ENCODE data around the gene DGKI. TPM values are rescaled to one million over a fixed set of nuclear protein-coding genes. Genes with fewer than 3 reads are reported as not detected.

DGKI gene
- total and polyA plus RNA-seq, 2 of the 13 experiments (the other 11 are each of a cell fraction or from before 2014, with no cell fraction given), result 0.09 to 0.17 TPM

DNA sequence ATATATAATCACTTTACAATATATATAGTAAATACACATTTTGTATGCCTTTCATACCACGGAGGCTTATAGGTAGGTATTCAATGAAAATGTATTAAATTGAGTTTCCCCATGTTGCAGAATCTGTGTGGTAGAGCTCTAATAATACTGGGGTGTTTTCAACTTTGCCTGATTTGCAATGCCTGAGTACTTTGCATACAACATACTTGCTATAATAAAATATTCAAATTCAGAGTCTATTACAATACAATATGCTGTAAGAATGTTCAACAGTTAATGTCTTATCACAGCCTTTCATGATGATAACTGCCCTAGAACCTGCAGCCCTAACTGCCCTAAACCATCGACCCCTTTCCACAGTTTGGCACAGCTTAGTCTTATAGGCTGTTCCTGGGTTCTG, 114.6 kb downstream of the DGKI start (continued):
- no peak for TF ChIP-seq LCORL (IDR thresholded peaks at IDR 0.05)
- no peak for TF ChIP-seq LCORL (CRISPR knock-in tag; IDR thresholded peaks at IDR 0.05)
- no peak for TF ChIP-seq AHR (CRISPR knock-in tag; IDR thresholded peaks at IDR 0.05)
- no peak for TF ChIP-seq ZNF746 (CRISPR knock-in tag; IDR thresholded peaks at IDR 0.05)
- TF ChIP-seq, protein P1, sequence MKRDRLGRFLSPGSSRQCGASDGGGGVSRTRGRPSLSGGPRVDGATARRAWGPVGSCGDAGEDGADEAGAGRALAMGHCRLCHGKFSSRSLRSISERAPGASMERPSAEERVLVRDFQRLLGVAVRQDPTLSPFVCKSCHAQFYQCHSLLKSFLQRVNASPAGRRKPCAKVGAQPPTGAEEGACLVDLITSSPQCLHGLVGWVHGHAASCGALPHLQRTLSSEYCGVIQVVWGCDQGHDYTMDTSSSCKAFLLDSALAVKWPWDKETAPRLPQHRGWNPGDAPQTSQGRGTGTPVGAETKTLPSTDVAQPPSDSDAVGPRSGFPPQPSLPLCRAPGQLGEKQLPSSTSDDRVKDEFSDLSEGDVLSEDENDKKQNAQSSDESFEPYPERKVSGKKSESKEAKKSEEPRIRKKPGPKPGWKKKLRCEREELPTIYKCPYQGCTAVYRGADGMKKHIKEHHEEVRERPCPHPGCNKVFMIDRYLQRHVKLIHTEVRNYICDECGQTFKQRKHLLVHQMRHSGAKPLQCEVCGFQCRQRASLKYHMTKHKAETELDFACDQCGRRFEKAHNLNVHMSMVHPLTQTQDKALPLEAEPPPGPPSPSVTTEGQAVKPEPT (CRISPR knock-in tag; IDR thresholded peaks at IDR 0.05; ENCODE audit: low read depth), result no peak
- TF ChIP-seq, protein P2, sequence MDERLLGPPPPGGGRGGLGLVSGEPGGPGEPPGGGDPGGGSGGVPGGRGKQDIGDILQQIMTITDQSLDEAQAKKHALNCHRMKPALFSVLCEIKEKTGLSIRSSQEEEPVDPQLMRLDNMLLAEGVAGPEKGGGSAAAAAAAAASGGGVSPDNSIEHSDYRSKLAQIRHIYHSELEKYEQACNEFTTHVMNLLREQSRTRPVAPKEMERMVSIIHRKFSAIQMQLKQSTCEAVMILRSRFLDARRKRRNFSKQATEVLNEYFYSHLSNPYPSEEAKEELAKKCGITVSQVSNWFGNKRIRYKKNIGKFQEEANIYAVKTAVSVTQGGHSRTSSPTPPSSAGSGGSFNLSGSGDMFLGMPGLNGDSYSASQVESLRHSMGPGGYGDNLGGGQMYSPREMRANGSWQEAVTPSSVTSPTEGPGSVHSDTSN (CRISPR knock-in tag; IDR thresholded peaks at IDR 0.05), result no peak
- no peak for TF ChIP-seq FOSL1 (CRISPR knock-in tag; IDR thresholded peaks at IDR 0.05; ENCODE audit: borderline replicate concordance)
- TF ChIP-seq YEATS2 (CRISPR knock-in tag; IDR thresholded peaks at IDR 0.05; ENCODE audit: borderline replicate concordance), result no peak

DNA sequence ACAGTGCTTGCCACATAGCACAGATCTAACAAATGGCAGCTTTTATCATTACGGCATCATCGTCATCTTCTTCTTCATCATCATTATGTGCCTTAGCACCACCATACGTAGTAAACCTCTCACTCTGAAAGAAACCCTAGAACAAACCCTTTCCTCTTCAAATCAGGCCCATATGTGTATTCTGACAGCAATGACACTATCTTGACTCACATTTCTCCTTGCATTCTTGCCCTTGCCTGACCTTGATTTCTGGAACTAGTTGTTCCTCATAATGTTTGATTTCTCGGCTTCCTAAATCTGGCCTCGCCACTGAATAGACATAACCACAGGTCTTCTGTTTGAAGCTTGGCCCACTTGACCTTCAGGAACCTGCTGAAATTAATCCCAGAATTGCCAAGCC, 115.3 kb downstream of the DGKI start:
- ChIA-PET CTCF (ENCODE audit: low intra/inter-chr PET ratio, low total read pairs) (no interaction called here), POLR2A (no interaction called here)
- intact Hi-C loops (cut with micrococcal nuclease; ENCODE audit: unreplicated experiment) (no loop called here), in situ Hi-C loops (cut with HindIII; ENCODE audit: extremely low pct_ligation_motif_present, low pct_unique_long_range_greater_than_20kb) (no loop called here)
- Histone ChIP-seq H3K36me3 (replicated peaks in 1 of 2; ENCODE audit: control insufficient read depth in 1 of 2, insufficient read depth in 2 of 2, low read length in 2 of 2) (no peaks in the 10 kb centered on the region), H3K79me2 (ENCODE audit: insufficient read depth, low read length) (no peaks in the 10 kb centered on the region), H3K4me3 (replicated peaks in 1 of 3; ENCODE audit: insufficient read depth in 1 of 3, low read depth in 2 of 3, low read length in 3 of 3) (no peak overlapping the region), H3K4me1 (ENCODE audit: insufficient read depth, low read length) (no peaks in the 10 kb centered on the region), H3K27me3 (ENCODE audit: control insufficient read depth in 1 of 2, insufficient read depth in 2 of 2, low read length in 2 of 2) (peaks cover 1 to 31% of the 10 kb centered on the region in 2 experiments; a peak in 4 of 5 replicates), H2AFZ (ENCODE audit: low read length) (no peak overlapping the region), H3K9me3 (ENCODE audit: low read length) (no peaks in the 10 kb centered on the region), H3K27ac (ENCODE audit: extremely low read length, insufficient read depth, low read length) (no peak overlapping the region), H3K4me2 (ENCODE audit: low read depth, low read length) (no peak overlapping the region), H4K20me1 (ENCODE audit: insufficient read depth, low read length) (no peaks in the 10 kb centered on the region), H3K9ac (ENCODE audit: insufficient read depth, low read depth, low read length) (no peak overlapping the region)
- ATAC-seq (no peak), DNase-seq (ENCODE audit: low spot score) (no peak), FAIRE-seq (no peak)
- TF ChIP-seq, protein P3, sequence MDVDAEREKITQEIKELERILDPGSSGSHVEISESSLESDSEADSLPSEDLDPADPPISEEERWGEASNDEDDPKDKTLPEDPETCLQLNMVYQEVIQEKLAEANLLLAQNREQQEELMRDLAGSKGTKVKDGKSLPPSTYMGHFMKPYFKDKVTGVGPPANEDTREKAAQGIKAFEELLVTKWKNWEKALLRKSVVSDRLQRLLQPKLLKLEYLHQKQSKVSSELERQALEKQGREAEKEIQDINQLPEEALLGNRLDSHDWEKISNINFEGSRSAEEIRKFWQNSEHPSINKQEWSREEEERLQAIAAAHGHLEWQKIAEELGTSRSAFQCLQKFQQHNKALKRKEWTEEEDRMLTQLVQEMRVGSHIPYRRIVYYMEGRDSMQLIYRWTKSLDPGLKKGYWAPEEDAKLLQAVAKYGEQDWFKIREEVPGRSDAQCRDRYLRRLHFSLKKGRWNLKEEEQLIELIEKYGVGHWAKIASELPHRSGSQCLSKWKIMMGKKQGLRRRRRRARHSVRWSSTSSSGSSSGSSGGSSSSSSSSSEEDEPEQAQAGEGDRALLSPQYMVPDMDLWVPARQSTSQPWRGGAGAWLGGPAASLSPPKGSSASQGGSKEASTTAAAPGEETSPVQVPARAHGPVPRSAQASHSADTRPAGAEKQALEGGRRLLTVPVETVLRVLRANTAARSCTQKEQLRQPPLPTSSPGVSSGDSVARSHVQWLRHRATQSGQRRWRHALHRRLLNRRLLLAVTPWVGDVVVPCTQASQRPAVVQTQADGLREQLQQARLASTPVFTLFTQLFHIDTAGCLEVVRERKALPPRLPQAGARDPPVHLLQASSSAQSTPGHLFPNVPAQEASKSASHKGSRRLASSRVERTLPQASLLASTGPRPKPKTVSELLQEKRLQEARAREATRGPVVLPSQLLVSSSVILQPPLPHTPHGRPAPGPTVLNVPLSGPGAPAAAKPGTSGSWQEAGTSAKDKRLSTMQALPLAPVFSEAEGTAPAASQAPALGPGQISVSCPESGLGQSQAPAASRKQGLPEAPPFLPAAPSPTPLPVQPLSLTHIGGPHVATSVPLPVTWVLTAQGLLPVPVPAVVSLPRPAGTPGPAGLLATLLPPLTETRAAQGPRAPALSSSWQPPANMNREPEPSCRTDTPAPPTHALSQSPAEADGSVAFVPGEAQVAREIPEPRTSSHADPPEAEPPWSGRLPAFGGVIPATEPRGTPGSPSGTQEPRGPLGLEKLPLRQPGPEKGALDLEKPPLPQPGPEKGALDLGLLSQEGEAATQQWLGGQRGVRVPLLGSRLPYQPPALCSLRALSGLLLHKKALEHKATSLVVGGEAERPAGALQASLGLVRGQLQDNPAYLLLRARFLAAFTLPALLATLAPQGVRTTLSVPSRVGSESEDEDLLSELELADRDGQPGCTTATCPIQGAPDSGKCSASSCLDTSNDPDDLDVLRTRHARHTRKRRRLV (CRISPR knock-in tag; IDR thresholded peaks at IDR 0.05), result no peak
- TF ChIP-seq ZKSCAN1 (IDR thresholded peaks at IDR 0.05; ENCODE audit: low read length) (no peak), ZSCAN20 (CRISPR knock-in tag; IDR thresholded peaks at IDR 0.05; ENCODE audit: borderline replicate concordance) (no peak), JDP2 (CRISPR knock-in tag; IDR thresholded peaks at IDR 0.05; ENCODE audit: borderline replicate concordance) (no peak), MLLT10 (CRISPR knock-in tag; IDR thresholded peaks at IDR 0.05) (no peak), SIN3A (IDR thresholded peaks at IDR 0.05; ENCODE audit: borderline replicate concordance, low read depth, low read length) (no peak), SMARCE1 (IDR thresholded peaks at IDR 0.05; ENCODE audit: borderline replicate concordance) (no peak), ZNF570 (CRISPR knock-in tag; IDR thresholded peaks at IDR 0.05; ENCODE audit: borderline replicate concordance) (no peak)
- BruUV-seq (replicated peaks), result no TSS peak
- 8% methylated on average over 5 of the region's 5 CpGs for WGBS (ENCODE audit: low lambda C conversion rate)
